ENCODE measurements around the gene RER1.

The RER1 gene

GRCh38 chr1:2394761-2395160, 3.1 kb downstream of the RER1 start:
- H3K27ac ChIP-seq: no peak overlapping the region
- H3K27me3 ChIP-seq (ENCODE audit: insufficient read depth, low read depth): no peaks in the 10 kb centered on the region
- H4K20me1 ChIP-seq (ENCODE audit: insufficient read depth): no peaks in the 10 kb centered on the region
- peaks cover 17% of the 10 kb centered on the region for H3K4me1 ChIP-seq (ENCODE audit: low read depth, poor library complexity, severe bottlenecking)
- TF ChIP-seq, protein P1, sequence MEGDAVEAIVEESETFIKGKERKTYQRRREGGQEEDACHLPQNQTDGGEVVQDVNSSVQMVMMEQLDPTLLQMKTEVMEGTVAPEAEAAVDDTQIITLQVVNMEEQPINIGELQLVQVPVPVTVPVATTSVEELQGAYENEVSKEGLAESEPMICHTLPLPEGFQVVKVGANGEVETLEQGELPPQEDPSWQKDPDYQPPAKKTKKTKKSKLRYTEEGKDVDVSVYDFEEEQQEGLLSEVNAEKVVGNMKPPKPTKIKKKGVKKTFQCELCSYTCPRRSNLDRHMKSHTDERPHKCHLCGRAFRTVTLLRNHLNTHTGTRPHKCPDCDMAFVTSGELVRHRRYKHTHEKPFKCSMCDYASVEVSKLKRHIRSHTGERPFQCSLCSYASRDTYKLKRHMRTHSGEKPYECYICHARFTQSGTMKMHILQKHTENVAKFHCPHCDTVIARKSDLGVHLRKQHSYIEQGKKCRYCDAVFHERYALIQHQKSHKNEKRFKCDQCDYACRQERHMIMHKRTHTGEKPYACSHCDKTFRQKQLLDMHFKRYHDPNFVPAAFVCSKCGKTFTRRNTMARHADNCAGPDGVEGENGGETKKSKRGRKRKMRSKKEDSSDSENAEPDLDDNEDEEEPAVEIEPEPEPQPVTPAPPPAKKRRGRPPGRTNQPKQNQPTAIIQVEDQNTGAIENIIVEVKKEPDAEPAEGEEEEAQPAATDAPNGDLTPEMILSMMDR (conservative IDR thresholded peaks at IDR 0.05; ENCODE audit: low read depth, low read length): no peak
- H3K79me2 ChIP-seq (ENCODE audit: insufficient read depth, low read depth): peaks cover 19% of the 10 kb centered on the region
- H3K4me3 ChIP-seq (IDR thresholded peaks at IDR 0.05; ENCODE audit: insufficient read depth, low read depth, low read length): no peak overlapping the region
- no peak overlapping the region for H3K4me2 ChIP-seq
- no peak overlapping the region for H3K9ac ChIP-seq
- H3K36me3 ChIP-seq (ENCODE audit: insufficient read depth): peaks cover 8% of the 10 kb centered on the region; the same call in 1 of the 2 replicates
- H2AFZ ChIP-seq (ENCODE audit: low read depth): no peak overlapping the region

DNA sequence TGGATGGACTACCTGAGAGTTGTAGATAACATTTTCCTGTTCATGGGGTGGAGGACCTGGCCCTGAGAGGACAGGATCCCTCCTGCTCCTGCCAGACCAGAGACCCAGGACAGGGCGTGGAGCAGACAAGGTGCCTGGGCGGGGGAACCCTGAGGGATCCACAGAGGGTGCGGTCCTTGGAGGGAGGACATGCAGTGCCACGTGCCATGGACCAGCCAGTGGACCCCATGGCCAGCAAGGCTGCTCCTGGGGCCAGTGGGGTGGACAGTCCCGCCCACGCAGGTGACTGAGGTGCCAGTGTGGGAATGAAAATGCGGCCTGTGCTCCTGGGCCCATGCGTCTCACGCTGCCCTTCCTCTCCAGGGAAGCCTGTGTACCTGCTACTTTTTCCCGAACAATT, 3.6 kb downstream of the RER1 start:
- peaks cover 14% of the 10 kb centered on the region for H3K4me1 ChIP-seq (ENCODE audit: low read depth, poor library complexity, severe bottlenecking)
- TF ChIP-seq, protein P1 (conservative IDR thresholded peaks at IDR 0.05; ENCODE audit: low read depth, low read length): no peak
- H2AFZ ChIP-seq (ENCODE audit: low read depth): no peak overlapping the region
- no peak overlapping the region for H3K9ac ChIP-seq
- peaks cover 8% of the 10 kb centered on the region; the same call in 1 of the 2 replicates for H3K36me3 ChIP-seq (ENCODE audit: insufficient read depth)
- no peak overlapping the region for H3K4me2 ChIP-seq
- H3K79me2 ChIP-seq (ENCODE audit: insufficient read depth, low read depth): peaks cover 19% of the 10 kb centered on the region
- H4K20me1 ChIP-seq (ENCODE audit: insufficient read depth): no peaks in the 10 kb centered on the region
- H3K4me3 ChIP-seq (IDR thresholded peaks at IDR 0.05; ENCODE audit: insufficient read depth, low read depth, low read length): no peak overlapping the region
- no peaks in the 10 kb centered on the region for H3K27me3 ChIP-seq (ENCODE audit: insufficient read depth, low read depth)
- no peak overlapping the region for H3K27ac ChIP-seq

DNA sequence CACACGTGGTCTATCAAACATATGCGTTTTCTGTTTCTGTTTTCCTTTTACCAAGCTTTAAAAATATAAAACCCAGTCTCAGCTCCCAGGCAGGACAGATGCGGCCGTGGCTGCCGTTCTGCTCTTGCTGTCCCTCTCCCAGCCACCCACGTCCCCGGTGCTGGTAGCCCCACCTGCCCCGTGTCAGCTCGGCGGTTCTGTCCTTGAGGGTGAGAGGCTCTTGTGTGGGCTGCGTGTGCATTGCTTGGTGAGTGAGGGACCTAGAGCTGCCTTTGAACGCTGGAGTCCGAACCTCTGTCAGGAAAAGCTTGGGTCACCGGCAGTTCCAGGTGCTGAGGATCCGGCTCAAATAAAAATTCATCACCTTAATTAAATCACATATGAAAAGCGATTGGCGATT, 4.4 kb downstream of the RER1 start:
- H3K9ac ChIP-seq: no peak overlapping the region
- peaks cover 19% of the 10 kb centered on the region for H3K79me2 ChIP-seq (ENCODE audit: insufficient read depth, low read depth)
- H2AFZ ChIP-seq (ENCODE audit: low read depth): no peak overlapping the region
- no peak overlapping the region for H3K4me2 ChIP-seq
- H3K36me3 ChIP-seq (ENCODE audit: insufficient read depth): peaks cover 8% of the 10 kb centered on the region; the same call in 1 of the 2 replicates
- H3K27me3 ChIP-seq (ENCODE audit: insufficient read depth, low read depth): no peaks in the 10 kb centered on the region
- H3K4me3 ChIP-seq (IDR thresholded peaks at IDR 0.05; ENCODE audit: insufficient read depth, low read depth, low read length): no peak overlapping the region
- no peaks in the 10 kb centered on the region for H4K20me1 ChIP-seq (ENCODE audit: insufficient read depth)
- peaks cover 7% of the 10 kb centered on the region for H3K4me1 ChIP-seq (ENCODE audit: low read depth, poor library complexity, severe bottlenecking)
- H3K27ac ChIP-seq: no peak overlapping the region
- TF ChIP-seq, protein P1 (conservative IDR thresholded peaks at IDR 0.05; ENCODE audit: low read depth, low read length): no peak

DNA sequence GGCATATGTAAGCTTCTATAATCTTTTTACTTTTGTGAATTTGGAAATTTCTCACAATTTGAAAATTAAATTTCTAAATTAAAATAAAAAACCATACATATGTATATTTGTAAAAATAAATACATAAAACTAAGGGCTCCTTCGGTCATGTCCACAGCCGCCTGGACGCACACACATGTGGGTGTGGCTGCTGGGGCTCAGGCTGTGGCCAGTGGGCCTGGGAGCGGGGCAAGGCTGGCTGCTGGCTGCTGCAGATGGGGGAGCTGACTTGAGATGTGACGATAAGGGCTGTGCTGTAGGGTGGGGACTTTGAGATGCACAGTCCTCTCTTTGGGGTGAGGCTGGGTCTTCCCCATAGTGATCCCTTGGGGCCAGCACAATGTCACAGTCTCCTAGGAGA, 4.8 kb downstream of the RER1 start:
- Histone ChIP-seq H3K4me1 (ENCODE audit: low read depth, poor library complexity, severe bottlenecking) (peaks cover 7% of the 10 kb centered on the region), H2AFZ (ENCODE audit: low read depth) (no peak overlapping the region), H3K9ac (no peak overlapping the region), H3K36me3 (ENCODE audit: insufficient read depth) (peaks cover 8% of the 10 kb centered on the region; the same call in 1 of the 2 replicates), H3K27me3 (ENCODE audit: insufficient read depth, low read depth) (no peaks in the 10 kb centered on the region), H3K4me2 (no peak overlapping the region), H3K27ac (no peak overlapping the region), H3K79me2 (ENCODE audit: insufficient read depth, low read depth) (peaks cover 19% of the 10 kb centered on the region), H3K4me3 (IDR thresholded peaks at IDR 0.05; ENCODE audit: insufficient read depth, low read depth, low read length) (no peak overlapping the region), H4K20me1 (ENCODE audit: insufficient read depth) (no peaks in the 10 kb centered on the region)
- TF ChIP-seq, protein P1 (conservative IDR thresholded peaks at IDR 0.05; ENCODE audit: low read depth, low read length): no peak
